ENCODE measurements around the gene PDGFRA.
"Not testable (repeated sequence)": the region's sequence is repeated elsewhere in the genome, so short reads cannot be mapped to it uniquely, and the experiment has no call there.

DNA sequence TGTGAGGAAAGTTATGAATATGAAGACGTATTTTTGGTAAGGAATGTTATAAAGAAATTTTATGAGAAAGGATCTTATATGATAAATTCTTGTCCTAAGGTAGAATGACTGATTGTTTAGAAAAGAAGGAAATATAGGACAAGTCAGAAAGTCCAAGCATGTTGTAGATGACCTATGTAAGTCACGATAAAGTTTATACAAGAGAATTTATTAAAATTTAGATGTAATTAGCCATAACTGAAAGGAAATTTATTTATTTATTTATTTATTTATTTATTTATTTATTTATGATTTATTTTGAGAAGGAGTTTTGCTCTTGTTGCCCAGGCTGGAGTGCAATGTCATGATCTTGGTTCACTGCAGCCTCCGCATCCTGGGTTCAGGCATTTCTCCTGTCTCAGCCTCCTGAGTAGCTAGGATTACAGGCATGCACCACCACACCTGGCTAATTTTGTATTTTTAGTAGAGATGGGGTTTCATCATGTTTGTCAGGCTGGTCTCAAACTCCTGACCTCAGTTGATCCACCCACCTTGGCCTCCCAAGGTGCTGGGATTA lies 12.3 kb downstream of the PDGFRA start:
- not testable (repeated sequence) for TF ChIP-seq EP300, CTCF (IDR thresholded peaks at IDR 0.05)

All from ovary (tissue), 3 donors.